ENCODE data around the gene CACNA1D. TPM values are rescaled to one million over a fixed set of nuclear protein-coding genes. Genes with fewer than 3 reads are reported as not detected.

Gene CACNA1D
- polyA plus RNA-seq, 4 donors: 8.8 to 15.6 (median 13.3) TPM

DNA sequence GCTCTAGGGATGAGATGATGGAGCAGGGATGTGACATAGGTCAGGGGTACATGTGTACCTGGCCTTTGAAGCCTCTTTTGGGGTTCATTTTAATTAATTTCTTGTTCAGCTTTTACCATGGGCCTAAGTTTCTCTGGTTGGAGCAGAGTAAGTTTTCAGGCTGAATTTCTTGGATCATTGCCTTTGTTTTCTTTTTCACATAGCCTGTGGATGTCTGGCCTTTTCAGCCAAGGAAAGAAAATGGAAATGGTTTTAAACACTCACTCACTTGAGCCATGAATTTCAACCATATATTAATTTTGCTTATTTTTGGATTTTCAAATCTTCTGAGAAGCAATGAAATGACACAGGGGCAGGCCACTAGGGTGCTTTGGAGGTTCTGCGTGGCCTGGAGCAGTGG, 30.2 kb downstream of the CACNA1D start:
- DNase-seq (ENCODE audit: low read depth in 4 of 4, low spot score in 3 of 4): no peak

DNA sequence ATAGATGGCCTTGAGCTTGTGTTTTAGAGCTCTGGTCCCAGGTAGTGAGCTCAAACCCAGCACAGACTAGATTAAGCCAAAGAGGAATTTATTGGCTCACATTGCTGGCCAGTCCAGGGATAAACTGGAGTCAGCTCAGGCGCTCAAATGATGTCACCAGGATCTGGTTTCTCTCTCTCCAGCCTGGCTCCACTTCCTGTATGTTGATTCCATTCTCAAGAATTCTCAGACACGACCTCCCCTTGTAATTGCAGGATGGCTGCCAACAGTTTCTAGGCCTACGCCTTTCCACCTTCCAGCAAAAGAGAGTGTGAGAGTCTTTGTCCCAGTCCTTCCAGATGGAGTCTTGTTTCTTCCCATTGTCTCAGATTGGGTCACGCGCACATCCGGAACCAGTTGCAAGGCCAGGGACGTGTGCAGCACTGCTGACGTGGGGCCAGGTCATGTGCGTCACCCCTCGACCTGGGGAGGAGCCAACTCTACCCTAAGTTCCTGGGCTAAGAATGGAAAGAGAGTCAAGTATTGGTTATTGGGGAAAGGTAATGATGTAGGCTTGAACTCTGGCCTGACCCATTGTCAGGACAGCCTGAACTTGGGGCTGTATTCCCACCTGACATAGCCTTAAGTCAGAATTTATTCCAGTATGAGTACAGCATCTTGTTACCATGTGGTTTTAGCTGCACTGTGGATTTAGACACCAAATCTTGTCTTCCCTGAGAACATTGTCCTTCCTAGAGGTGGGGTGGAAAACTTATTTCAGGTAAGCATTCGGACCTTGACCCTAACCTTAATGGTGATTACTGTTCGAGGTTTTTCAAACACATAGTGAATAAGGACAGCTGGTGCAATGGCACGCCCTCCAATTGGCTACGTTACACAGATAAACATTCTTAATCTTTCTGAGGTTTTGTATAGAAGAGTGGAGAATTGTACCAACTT, 31.6 kb downstream of the CACNA1D start:
- no peak for DNase-seq (ENCODE audit: low read depth in 4 of 4, low spot score in 3 of 4)

- DNase-seq (ENCODE audit: low read depth in 4 of 4, low spot score in 3 of 4): no peak
These were observed 32.3 kb downstream of the CACNA1D start for GRCh38 chr3:53526704-53527055.

GRCh38 chr3:53530205-53530604, 35.8 kb downstream of the CACNA1D start:
- DNase-seq (ENCODE audit: low read depth in 4 of 4, low spot score in 3 of 4): no peak

GRCh38 chr3:53531749-53532148, 37.3 kb downstream of the CACNA1D start:
- no peak for DNase-seq (ENCODE audit: low read depth in 4 of 4, low spot score in 3 of 4)

- no peak for DNase-seq (ENCODE audit: low read depth in 4 of 4, low spot score in 3 of 4)
These were observed 39.1 kb downstream of the CACNA1D start for GRCh38 chr3:53533472-53533871.

DNA sequence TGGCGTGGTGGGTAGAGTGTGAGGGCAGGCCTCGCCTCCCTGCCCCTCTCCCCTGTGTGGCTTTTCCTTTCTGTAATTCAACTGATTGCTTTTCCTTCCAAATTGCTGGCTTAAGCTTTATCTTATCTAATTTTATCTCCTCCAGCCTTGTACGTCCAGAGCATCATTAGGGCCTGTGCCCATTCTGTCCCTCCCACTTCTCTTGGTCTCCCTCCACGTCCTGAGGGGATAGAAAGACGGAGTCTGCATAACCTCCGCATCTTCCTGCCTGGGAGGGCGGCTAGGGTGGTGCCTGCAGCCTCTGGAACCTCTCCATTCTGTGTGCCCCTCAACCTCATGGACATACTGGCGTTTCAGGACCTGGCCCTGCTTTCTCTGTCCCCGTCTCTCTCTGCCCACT, 39.8 kb downstream of the CACNA1D start:
- no peak for DNase-seq (ENCODE audit: low read depth in 4 of 4, low spot score in 3 of 4)

- no peak for DNase-seq (ENCODE audit: low read depth in 4 of 4, low spot score in 3 of 4)
These were observed 40.4 kb downstream of the CACNA1D start for GRCh38 chr3:53534676-53535400.

GRCh38 chr3:53536282-53536681, 41.9 kb downstream of the CACNA1D start:
- DNase-seq (ENCODE audit: low read depth in 4 of 4, low spot score in 3 of 4): no peak

DNA sequence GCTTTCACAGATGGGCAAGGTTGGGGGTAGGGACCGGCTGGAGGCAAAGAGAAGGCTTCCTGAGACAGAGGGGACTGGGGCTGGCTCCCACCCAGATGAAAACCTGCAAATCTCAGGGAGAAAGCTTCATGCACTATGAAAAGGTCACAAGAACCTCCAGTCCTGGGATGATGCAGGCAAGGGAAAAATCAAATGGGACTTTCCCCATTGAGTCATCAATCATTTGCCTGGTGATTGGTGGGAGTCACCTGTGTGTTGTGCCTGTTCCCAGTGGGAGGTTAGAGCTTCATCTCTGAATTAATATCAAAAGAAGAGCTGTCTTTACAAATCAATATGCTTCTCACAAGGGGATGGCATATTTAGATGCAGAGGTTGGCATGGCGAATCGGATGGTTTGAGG, 49.9 kb downstream of the CACNA1D start:
- no peak for DNase-seq (ENCODE audit: low read depth in 4 of 4, low spot score in 3 of 4)

- DNase-seq (ENCODE audit: low read depth in 4 of 4, low spot score in 3 of 4): no peak
These were observed 51.0 kb downstream of the CACNA1D start for GRCh38 chr3:53545310-53545995.

GRCh38 chr3:53545996-53546359, 51.6 kb downstream of the CACNA1D start:
- DNase-seq (ENCODE audit: low read depth in 4 of 4, low spot score in 3 of 4): no peak

GRCh38 chr3:53547327-53547726, 52.9 kb downstream of the CACNA1D start:
- no peak for DNase-seq (ENCODE audit: low read depth in 4 of 4, low spot score in 3 of 4)

- DNase-seq (ENCODE audit: low read depth in 4 of 4, low spot score in 3 of 4): no peak
These were observed 55.7 kb downstream of the CACNA1D start for GRCh38 chr3:53550005-53550620.

DNA sequence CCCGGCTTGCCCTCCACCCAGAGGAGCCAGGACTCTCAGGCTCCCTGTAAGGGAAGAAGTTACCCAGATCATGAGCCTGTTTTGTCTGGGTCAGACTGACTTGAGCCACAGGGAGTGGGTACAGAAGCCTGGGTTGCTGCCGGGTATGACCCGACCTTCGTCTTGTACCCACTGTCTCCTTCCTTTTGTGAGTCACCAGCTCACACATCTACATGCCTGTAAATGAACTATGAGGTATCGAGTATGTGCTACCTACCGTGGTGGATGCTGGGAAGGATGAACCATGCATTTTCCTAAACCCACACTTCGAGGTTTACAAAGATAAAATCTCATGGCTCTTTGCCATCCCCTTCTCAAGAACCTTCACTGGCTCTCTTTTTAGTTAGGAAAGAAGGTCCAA, 56.9 kb downstream of the CACNA1D start:
- no peak for DNase-seq (ENCODE audit: low read depth in 4 of 4, low spot score in 3 of 4)

DNA sequence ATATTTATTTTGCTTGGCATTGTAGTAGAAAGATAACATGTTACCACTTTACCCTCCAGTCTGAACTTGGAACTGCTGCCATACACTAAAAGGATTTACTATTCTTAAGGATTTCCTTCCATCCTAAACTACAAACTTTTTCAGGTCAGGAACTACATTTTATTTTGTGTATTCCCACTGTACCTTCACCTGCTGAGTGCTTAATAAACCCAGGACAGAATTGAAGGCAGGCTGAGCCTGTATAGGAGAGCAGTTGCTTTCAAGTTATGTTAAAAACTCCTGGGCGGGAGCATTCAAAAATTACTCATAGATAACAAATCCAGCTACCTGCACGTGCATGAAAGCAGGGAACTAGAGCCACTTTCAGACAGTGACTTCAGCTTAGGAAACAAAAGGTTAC, 58.3 kb downstream of the CACNA1D start:
- DNase-seq (ENCODE audit: low read depth in 4 of 4, low spot score in 3 of 4): no peak

DNA sequence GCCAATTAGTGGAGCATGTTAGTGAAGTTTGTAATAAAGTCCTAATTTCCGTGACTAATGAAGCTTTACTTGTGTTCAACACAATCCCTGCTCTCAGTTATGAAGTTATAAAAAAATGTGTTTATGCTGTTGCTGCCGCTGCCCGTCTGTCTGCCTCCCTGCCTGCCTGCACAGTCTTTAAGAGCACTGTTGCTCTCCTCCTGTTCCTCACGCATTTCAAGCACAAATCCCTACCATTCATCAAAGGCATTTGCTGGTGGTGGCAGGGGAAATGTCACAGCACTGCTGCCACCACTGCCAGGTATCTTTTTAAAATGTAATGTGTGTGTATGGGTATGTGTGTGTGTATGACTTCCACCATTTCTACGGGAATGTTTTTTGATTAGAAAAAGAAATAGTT, 58.8 kb downstream of the CACNA1D start:
- DNase-seq (ENCODE audit: low read depth in 4 of 4, low spot score in 3 of 4): no peak

DNA sequence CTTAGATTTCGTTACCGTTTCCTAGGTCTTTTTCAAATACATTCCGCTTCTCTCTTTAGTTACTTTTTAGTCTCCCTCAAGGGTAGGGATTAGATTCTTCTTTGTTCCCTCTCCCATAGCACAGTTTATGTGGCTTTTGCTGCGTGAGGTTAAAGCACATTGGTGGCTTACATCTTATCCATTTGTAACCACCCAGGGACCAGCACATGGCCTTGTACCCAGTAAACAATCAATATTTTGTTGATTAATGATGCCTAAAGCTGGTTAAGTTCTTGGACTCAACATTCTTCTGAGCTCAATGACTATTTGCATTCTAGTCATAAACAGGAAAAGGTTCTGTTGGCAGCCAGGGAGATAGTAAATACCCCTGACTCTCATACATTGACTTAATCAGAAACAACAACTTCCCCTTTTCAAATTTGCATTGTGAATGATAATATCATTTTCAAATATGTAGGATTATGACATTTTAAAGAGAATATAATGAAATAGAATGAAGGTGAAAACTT, 60.2 kb downstream of the CACNA1D start:
- DNase-seq (ENCODE audit: low read depth in 4 of 4, low spot score in 3 of 4): no peak

- no peak for DNase-seq (ENCODE audit: low read depth in 4 of 4, low spot score in 3 of 4)
These were observed 60.7 kb downstream of the CACNA1D start for GRCh38 chr3:53555068-53555588.

DNA sequence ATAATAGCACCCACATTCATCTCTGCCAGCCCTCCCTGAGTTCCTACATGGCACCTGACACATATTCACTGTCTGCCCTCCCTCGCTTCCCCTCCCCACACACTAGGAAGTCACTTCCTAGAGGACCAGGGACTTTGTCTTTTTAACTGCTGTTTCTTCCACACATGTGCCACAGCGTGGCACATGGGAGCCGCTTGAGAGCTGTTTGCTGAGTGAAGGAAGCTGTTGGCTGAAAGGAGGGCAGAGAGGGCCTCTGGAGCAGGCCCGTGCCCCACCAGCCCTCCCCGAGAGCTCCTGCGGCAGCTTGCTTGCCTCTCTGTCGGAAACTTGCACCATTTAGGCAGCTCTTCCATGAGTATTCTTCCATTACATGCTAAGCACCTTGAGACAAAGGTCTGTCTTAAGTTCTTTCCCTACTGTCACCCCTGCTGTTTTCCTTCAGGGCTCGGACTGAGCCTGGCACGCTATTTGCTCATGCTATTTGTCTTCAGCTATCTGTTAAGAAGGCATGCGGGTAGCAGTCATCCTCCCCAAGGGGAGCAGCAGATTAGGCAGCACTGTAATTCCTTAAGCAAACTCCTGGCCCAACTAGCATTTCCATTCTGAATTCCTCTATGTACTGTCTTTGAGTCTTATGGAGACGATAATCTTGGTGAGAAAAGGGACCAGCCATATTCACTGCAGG, 72.2 kb downstream of the CACNA1D start:
- DNase-seq (ENCODE audit: low read depth in 4 of 4, low spot score in 3 of 4): no peak
